GM18499 (cell line): ENCODE data around the gene RNF148.

Source experiments
- ATAC-seq: cut with Tn5 transposase; IDR thresholded peaks from one replicate; pipeline ENCODE4 v1.9.1; 2021; ENCODE audit warnings: moderate number of reproducible peaks; ENCODE audit not compliant: insufficient read depth, unreplicated experiment

Gene RNF148, protein sequence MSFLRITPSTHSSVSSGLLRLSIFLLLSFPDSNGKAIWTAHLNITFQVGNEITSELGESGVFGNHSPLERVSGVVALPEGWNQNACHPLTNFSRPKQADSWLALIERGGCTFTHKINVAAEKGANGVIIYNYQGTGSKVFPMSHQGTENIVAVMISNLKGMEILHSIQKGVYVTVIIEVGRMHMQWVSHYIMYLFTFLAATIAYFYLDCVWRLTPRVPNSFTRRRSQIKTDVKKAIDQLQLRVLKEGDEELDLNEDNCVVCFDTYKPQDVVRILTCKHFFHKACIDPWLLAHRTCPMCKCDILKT

GRCh38 chr7:122702872-122703510, at the start of gene RNF148:
TSS of gene RNF148 (minus strand) at chr7:122702922. CDS start at chr7:122702750, 172 bp downstream.
- ATAC-seq = no peak

DNA sequence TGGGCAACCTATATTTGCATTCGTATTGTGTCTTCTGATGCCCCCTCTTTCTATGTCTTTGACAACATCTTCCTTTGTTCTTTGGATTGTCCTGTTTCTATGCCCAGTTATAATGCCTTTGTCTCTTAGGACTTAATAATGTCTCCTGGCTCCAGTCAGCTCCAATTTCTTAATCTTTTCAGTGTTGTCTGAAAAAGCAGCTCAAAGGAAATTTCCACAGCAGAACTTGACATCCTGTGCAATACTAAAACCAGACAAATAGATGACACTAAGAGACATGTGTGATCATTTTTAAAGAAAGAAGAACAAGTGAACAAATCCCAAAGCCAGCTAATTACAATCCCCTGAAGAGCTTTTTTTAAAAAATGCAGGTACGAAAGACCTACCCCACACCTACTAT, 47.7 kb upstream of the RNF148 start:
- no peak for ATAC-seq

DNA sequence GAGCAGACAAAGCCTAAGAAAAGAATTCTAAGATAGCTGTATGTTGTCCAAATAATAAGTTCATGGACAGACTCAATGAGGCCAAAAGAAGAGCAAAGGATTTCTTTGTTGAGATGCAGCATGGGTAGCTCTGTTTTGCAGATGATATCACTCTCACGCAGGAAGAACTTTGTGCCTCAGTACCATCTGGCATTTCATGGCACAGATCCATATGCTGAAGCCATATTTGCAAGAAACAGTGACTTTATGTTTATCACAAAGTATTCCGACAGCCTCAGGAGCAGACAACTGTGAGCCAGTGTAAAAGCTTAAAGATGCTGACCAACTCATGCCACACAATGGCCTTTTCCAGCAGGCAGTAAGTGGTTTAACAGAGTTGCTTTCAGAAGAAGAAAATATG, 45.5 kb upstream of the RNF148 start:
- ATAC-seq = no peak

DNA sequence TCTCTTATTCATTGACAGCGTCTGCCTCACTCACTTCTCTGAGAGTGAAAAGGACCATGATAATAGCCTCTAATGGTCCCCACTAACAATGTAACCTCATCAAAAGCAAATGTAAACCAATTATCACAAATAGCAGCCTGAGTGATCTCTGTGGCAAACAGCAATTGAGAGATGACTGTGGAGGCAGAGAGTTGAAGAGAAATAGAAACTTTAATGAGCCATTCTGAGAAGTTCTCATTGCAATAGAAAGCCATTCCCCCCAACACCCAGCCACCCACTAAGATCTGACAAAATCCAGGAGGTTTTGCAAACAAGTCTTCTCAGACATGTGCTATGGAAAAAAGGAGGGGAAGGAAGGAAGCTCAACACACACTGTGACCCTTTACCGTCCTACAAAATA, 44.2 kb upstream of the RNF148 start:
- no peak for ATAC-seq

- no peak for ATAC-seq
Measured at GRCh38 chr7:122743211-122743610, 40.5 kb upstream of the RNF148 start.

DNA sequence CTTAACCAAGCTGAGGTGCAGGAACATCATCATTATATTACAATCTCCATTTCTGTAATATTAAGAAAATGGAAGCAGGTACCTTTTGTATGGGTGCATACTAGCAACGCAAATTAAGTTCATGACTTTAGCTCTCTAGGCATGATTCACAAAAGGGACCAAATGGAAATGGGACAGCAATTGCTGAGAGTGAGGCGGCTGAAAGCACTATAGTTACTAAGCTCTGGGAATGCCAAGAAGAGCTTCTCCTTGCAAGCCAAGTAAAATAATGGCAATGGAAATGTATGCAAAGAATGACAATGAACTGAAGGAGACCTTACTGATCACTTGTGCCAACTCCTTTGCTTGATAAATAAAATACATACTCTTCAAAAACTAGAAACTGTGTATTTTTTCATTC, 36.2 kb upstream of the RNF148 start:
- no peak for ATAC-seq

- no peak for ATAC-seq
Measured at GRCh38 chr7:122736183-122736582, 33.5 kb upstream of the RNF148 start.

GRCh38 chr7:122727759-122728158, 25.0 kb upstream of the RNF148 start:
- no peak for ATAC-seq

DNA sequence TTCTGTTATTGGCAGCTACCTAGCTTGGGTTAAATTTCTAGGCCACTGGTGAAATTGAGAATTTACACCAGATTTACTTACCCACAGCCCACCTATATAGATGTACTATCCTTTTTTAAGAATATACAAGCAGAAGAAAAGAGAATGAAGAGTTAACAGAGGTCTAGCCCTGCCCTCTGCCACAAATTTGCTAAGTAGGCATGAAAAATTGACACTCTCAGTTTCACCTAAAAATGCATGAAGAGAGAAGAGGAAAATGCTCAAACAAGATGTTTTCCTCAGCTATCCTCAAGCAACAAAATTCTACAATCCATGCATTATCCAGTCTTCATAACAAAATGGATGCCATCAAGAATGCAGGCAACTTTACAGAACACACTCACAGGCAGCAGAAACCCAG, 24.6 kb upstream of the RNF148 start:
- no peak for ATAC-seq

GRCh38 chr7:122726881-122727280, 24.2 kb upstream of the RNF148 start:
- ATAC-seq = no peak

- ATAC-seq = no peak
Measured at GRCh38 chr7:122724366-122724765, 21.6 kb upstream of the RNF148 start.

GRCh38 chr7:122719010-122719578, 16.4 kb upstream of the RNF148 start:
- no peak for ATAC-seq

DNA sequence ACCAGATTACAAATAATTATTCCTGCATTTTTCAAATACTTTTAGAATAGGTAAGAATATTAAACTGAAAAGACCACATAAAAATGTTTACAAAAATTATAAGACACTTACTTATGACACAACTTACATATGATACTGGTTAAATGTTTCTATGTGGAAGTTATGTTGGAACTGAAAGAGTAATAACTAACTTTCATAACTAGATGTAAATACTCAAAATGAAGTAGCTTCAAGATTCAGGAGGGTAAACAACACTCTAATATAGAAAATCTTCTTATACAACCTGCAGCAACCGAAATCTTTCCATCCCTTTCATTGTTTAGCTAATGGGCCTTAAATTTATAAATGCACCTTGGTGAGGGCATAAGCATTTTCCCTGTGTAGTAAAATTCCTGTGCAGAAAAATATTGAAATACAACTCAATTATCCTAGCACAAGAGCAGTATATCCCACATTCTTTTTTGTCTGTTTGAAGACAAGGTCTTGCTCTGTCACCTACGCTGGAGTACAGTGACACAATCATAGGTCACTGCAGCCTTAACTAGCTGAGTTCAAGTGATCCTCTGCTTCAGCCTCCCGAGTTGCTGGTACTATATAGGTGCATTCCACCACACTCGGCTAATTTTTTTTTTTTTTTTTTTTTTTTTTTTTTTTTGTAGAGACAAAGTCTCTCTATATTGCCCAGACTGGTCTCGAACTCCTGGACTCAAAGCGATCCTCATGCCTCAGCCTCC, 14.8 kb upstream of the RNF148 start:
- ATAC-seq = no peak

DNA sequence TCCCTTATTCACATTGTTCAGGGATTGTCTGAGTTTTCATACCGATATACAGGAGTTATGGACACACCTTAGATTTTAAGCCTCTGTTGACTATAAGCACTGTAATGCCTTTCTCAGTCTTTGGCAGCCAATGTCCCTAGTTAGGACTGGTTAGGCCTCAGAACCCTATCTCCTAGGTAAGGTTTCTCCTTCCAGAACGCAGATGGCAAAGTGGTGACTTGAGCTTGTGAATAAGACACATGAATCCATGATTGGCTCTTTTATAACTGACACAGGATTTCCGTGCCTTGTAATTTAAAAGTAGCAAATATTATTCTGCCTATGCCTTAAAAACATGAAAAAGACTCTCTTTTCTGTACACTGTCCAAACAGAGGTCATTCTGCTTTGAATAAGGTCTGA, 12.5 kb upstream of the RNF148 start:
- no peak for ATAC-seq

GRCh38 chr7:122710916-122711315, 8.2 kb upstream of the RNF148 start:
- no peak for ATAC-seq

DNA sequence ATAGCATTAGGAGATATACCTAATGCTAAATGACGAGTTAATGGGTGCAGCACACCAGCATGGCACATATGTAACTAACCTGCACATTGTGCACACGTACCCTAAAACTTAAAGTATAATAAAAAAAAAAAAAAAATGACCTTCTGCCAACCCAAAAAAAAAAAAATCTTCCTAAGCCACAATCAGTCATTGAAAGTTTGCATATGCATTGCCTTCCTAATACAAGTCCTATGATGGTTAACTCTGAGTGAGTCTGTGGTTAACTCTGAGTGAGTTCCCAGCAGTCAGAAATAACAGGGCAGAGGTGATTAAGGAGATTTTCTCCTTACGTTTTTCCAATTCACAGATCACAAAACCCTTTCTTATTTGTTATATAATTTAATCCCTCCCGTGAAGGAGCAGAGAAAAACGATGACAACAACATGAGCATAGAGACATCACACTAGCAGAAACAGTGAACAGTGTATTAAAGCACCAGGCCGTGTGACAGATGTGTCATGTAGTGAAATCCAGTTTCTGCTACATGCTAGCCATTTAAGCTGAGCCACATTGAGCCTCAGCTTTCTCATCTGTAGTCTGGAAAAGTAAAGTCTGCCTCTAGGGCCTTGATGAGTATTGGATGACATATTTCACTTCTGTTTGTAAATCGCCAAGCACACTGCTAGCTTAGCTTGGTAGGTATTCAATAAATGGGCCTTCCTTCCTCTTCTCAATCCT, 7.4 kb upstream of the RNF148 start:
- ATAC-seq = no peak

DNA sequence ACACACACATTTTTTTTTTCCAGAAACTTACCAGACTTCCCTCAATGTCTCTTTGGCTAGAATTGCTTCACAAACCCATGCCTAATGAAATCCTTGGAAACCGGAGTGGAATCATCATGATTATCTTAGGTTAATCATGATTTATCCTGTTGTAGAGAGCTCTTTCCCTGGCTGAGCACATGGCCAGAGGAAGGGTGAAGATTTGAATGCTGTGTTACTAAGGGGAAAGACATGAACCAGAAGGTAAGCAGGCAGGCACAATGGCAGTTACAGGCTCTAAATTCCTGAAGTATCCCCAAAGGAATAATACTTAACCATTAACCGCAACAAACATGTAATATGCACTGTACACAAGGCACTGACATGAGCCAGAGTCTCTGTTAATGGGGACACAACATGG, 4.1 kb upstream of the RNF148 start:
- ATAC-seq = no peak

DNA sequence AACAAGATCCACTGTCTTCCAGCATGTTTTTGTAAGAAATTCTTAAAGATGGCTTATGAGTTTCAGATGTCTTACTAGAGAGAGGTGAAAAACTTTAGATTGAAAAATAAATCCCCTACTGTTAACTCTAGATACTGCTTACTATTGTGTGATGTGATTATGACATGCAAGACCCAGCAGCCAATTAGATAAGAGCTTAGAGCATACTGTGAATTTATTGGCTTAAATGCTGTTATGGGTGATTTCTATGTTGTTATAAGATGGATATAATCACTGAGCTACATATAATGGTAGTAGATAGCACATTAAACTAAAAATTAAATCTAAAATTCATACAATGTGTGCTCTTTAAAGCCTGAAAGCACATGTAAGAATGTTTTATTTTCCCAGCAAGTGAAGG, 3.7 kb downstream of the RNF148 start, which contains the start of gene RNF133:
RNF133 (minus strand) TSS at position 101 of the 400 bp plus-strand sequence. CDS start 199 bp downstream, outside the sequence.
- ATAC-seq = no peak

DNA sequence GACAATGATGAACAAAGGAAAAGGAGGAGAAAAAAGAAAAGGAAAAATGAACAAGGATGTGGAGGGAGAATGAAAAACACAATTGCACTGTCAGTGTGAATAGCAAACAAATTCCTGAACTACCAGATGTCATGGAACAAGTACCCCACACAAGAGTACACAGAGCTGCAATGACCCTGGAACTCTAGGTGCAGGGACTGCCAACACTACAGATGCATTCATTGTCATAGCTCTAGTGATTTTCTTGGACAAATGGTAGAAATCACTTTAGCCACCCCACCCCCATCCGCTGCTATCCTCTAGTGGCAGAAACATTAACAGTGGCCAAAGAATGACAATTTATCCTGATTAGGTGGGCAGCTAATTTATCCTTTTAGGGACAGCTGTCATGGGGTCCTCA, 6.9 kb downstream of the RNF148 start:
- ATAC-seq = no peak

DNA sequence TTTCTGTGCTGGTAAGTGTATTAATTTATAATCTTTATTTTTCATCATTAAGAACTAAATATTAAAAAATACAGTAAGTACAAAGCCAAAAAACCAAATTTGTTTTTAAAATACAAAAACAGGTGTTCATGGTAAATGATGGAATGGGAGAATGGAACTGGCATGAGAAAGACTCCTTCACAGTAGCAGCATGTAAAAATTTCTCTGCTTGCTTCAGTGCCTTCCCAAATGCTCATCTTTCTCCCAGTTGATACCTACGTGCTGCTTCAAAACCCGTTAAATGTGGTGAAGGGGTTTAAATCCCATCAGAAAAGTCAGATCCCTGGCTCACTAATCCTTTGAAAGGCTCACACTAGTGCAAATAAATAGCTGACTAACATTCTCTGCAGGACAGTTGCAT, 8.0 kb downstream of the RNF148 start:
- ATAC-seq = no peak
